CD4-positive, alpha-beta T cell treated with Interleukin-6 at 100 ng/mL for 8 hours (primary cell): Measurements from ENCODE around the gene STIM1.
A peak's percentile ranks its signal among the peaks of the same experiment; 100 is the strongest.

Experiments used
- DNase-seq: peaks from one replicate; pipeline ENCODE4 v3.0.0-alpha.2; 2020; ENCODE audit warnings: mixed read lengths, low spot score

Gene STIM1

GRCh38 chr11:3952715-3953114 is 97.3 kb downstream of the STIM1 start:
- DNase-seq = no peak

- no peak for DNase-seq
Observed at GRCh38 chr11:3953327-3953726, 97.9 kb downstream of the STIM1 start.

GRCh38 chr11:3954448-3955298 is 99.2 kb downstream of the STIM1 start:
- no peak for DNase-seq

GRCh38 chr11:3955299-3955665 is 99.8 kb downstream of the STIM1 start:
- peak; percentile 32 for DNase-seq

- DNase-seq = no peak
Observed at GRCh38 chr11:3956038-3956437, 100.6 kb downstream of the STIM1 start.

- no peak for DNase-seq
Observed at GRCh38 chr11:3956748-3957147, 101.3 kb downstream of the STIM1 start.

GRCh38 chr11:3957437-3957836 is 102.0 kb downstream of the STIM1 start:
- no peak for DNase-seq

- DNase-seq = no peak
Observed at GRCh38 chr11:3958281-3958680, 102.8 kb downstream of the STIM1 start.

GRCh38 chr11:3959015-3959902 is 103.8 kb downstream of the STIM1 start:
- no peak for DNase-seq

- no peak for DNase-seq
Observed at GRCh38 chr11:3959903-3960265, 104.4 kb downstream of the STIM1 start.

- DNase-seq = no peak
Observed at GRCh38 chr11:3962406-3962840, 107.0 kb downstream of the STIM1 start.

GRCh38 chr11:3964056-3964455 is 108.6 kb downstream of the STIM1 start:
- DNase-seq = no peak

- no peak for DNase-seq
Observed at GRCh38 chr11:3964935-3965604, 109.6 kb downstream of the STIM1 start.

GRCh38 chr11:3967695-3968094 is 112.2 kb downstream of the STIM1 start:
- DNase-seq = no peak

- no peak for DNase-seq
Observed at GRCh38 chr11:3969200-3969599, 113.7 kb downstream of the STIM1 start.

GRCh38 chr11:3969613-3970012 is 114.1 kb downstream of the STIM1 start:
- peak; percentile 31 for DNase-seq

GRCh38 chr11:3970108-3970507 is 114.6 kb downstream of the STIM1 start:
- no peak for DNase-seq

GRCh38 chr11:3971756-3972404 is 116.4 kb downstream of the STIM1 start:
- no peak for DNase-seq

- no peak for DNase-seq
Observed at GRCh38 chr11:3972431-3972830, 117.0 kb downstream of the STIM1 start.

GRCh38 chr11:3977078-3977477 is 121.6 kb downstream of the STIM1 start:
- DNase-seq = no peak

GRCh38 chr11:3981084-3981633 is 125.7 kb downstream of the STIM1 start:
- DNase-seq = no peak

- no peak for DNase-seq
Observed at GRCh38 chr11:3982431-3982830, 127.0 kb downstream of the STIM1 start.
